HepG2 (cell line): ENCODE data around the gene FILIP1. TPM values are rescaled to one million over a fixed set of nuclear protein-coding genes. Genes with fewer than 3 reads are reported as not detected.
A peak's percentile ranks its signal among the peaks of the same experiment; 100 is the strongest.

ENCODE experiments used
- GABPB1 ChIP-seq: IDR thresholded peaks from 2 replicates; pipeline ENCODE4 v1.6.1; 2016; ENCODE audit warnings: mild to moderate bottlenecking, missing genetic modification reagents, moderate library complexity, missing compliant biosample characterization
- HNRNPLL ChIP-seq: fragments of 200-400 bp; formaldehyde crosslinking; IDR thresholded peaks from 2 replicates; pipeline ENCODE4 v1.6.1; 2017; ENCODE audit warnings: mild to moderate bottlenecking, low read depth, low read length; ENCODE audit not compliant: poor library complexity, severe bottlenecking
- PLRG1 ChIP-seq: fragments of 450-650 bp; conservative IDR thresholded peaks from 2 replicates; pipeline ENCODE4 v1.6.1; 2016
- RAD21 ChIP-seq: fragments of 450-650 bp; formaldehyde crosslinking; IDR thresholded peaks from 2 replicates; pipeline ENCODE4 v1.5.0; 2020; ENCODE audit warnings: mild to moderate bottlenecking
- SALL1 ChIP-seq: sonication (generic); formaldehyde crosslinking; IDR thresholded peaks from 2 replicates; pipeline ENCODE4 v1.8.0; 2022; ENCODE audit warnings: mild to moderate bottlenecking, missing genetic modification reagents
- STAG1 ChIP-seq: sonication (generic); formaldehyde crosslinking; IDR thresholded peaks from 2 replicates; pipeline ENCODE4 v1.4.0; 2020; ENCODE audit warnings: missing genetic modification reagents
- THAP11 ChIP-seq: IDR thresholded peaks from 2 replicates; pipeline ENCODE4 v1.6.1; 2016; ENCODE audit warnings: missing biosample characterization, missing genetic modification reagents
- TSC22D2 ChIP-seq: sonication (generic); formaldehyde crosslinking; IDR thresholded peaks from 2 replicates; pipeline ENCODE4 v1.5.1; 2020; ENCODE audit warnings: missing genetic modification reagents, mild to moderate bottlenecking, borderline replicate concordance
- ZNF326 ChIP-seq: sonication (generic); formaldehyde crosslinking; IDR thresholded peaks from 2 replicates; pipeline ENCODE4 v1.4.0; 2020; ENCODE audit warnings: missing genetic modification reagents, borderline replicate concordance
- ZNF577 ChIP-seq: sonication (generic); formaldehyde crosslinking; IDR thresholded peaks from 2 replicates; pipeline ENCODE4 v1.4.0; 2020; ENCODE audit warnings: mild to moderate bottlenecking, low read depth, missing genetic modification reagents, borderline replicate concordance
- ZNF678 ChIP-seq: sonication (generic); formaldehyde crosslinking; IDR thresholded peaks from 2 replicates; pipeline ENCODE4 v1.4.0; 2020; ENCODE audit warnings: mild to moderate bottlenecking, missing genetic modification reagents
- ZNF766 ChIP-seq: sonication (generic); formaldehyde crosslinking; IDR thresholded peaks from 2 replicates; pipeline ENCODE4 v1.5.0; 2020; ENCODE audit warnings: missing genetic modification reagents, borderline replicate concordance
- ZNF775 ChIP-seq: sonication (generic); formaldehyde crosslinking; IDR thresholded peaks from 2 replicates; pipeline ENCODE4 v1.4.0; 2020; ENCODE audit warnings: missing genetic modification reagents, mild to moderate bottlenecking, moderate library complexity, borderline replicate concordance
- ZSCAN12 ChIP-seq: sonication (generic); formaldehyde crosslinking; IDR thresholded peaks from 2 replicates; pipeline ENCODE4 v1.9.0; 2021; ENCODE audit warnings: mild to moderate bottlenecking, missing genetic modification reagents
- ZSCAN25 ChIP-seq: sonication (generic); formaldehyde crosslinking; IDR thresholded peaks from 2 replicates; pipeline ENCODE4 v1.8.0; 2022; ENCODE audit warnings: mild to moderate bottlenecking, missing genetic modification reagents
- ZSCAN30 ChIP-seq: sonication (generic); formaldehyde crosslinking; IDR thresholded peaks from 2 replicates; pipeline ENCODE4 v1.5.0; 2020; ENCODE audit warnings: mild to moderate bottlenecking, missing genetic modification reagents
- polyA plus RNA-seq, 8 experiments: library from polyadenylated mRNA; depleted of rRNA in 3 of 8; stranded (reverse) in 7 of 8; unstranded in 1 of 8; fragments of >200 nt; fragmentation: Illumina TruSeq in 4 of 8; extraction: Trizol in 4 of 8; gene quantifications; 2 replicates each; pipeline versions ENCODE4 v1.2.1 to v1.2.3, GENCODE V29; 2011 to 2016; ENCODE audit warnings: low read depth in 4 of 8, missing spikeins in 1 of 8, mixed read lengths in 1 of 8; ENCODE audit not compliant: insufficient read depth in 1 of 8
- total RNA-seq, 5 experiments: library from RNA; depleted of rRNA; stranded (reverse); fragments of >200 nt; fragmentation: Illumina TruSeq; extraction: Trizol; gene quantifications; 2 replicates each; pipeline ENCODE4 v1.2.3, GENCODE V29; 2016; ENCODE audit warnings: low read depth in 1 of 5
- TF ChIP-seq, protein P1 (sequence below): sonication (generic); formaldehyde crosslinking; IDR thresholded peaks from 2 replicates; pipeline ENCODE4 v1.5.0; 2020; ENCODE audit warnings: missing genetic modification reagents, mild to moderate bottlenecking, borderline replicate concordance
- TF ChIP-seq, protein P2 (sequence below): sonication (generic); formaldehyde crosslinking; IDR thresholded peaks from 2 replicates; pipeline ENCODE4 v1.5.0; 2020; ENCODE audit warnings: mild to moderate bottlenecking, missing genetic modification reagents
- TF ChIP-seq, protein P3 (sequence below): fragments of 450-650 bp; IDR thresholded peaks from 2 replicates; pipeline ENCODE4 v1.6.1; 2016
- TF ChIP-seq, protein P4 (sequence below): sonication (generic); formaldehyde crosslinking; IDR thresholded peaks from 2 replicates; pipeline ENCODE4 v1.4.0; 2020; ENCODE audit warnings: missing genetic modification reagents

The FILIP1 gene
- total and polyA plus RNA-seq, 2 of the 13 experiments (the other 11 are each of a cell fraction or from before 2014, with no cell fraction given), result not detected

DNA sequence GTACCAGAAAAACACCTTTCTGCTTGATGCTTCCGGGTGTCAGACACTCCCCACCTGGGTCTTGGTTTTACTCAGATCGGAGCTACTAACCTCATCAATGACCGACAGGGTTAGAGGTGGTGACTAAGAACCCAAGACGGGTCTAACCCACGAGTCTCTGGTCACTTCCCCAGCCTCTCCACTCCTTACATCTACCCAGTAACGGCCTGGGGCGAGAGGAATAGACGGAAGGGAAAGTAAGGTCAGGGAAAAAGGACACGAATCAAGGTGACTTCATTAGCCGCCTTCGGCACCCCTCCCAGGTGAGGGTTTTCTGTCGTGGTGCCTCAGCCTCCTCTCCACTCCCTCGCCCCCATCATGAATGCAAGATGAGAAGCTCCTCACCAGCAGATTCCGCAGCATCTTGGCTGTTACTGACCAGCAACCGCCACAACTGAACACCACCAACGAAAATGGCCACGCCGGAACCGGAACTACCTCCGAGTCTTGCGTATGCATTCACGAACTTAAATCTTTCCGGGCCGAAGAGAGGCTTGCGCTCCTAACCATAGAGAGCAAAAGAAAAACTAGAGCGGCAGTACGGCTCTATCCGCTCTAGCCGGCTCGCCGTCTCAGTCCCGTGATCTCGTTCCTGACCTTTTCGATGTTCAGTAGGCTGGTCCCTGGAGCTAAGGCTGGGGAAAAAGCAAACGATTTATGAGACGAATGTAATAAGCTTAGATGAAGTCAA lies 250.1 kb downstream of the FILIP1 start, which contains the start of gene COX7A2 (continued):
- no peak for TF ChIP-seq PLRG1
- 0 out of 2 replicates have a peak, but pooled peaks have one; percentile 68 for TF ChIP-seq ZSCAN30 (CRISPR knock-in tag)
- TF ChIP-seq THAP11 (CRISPR knock-in tag), result peak; percentile 94
- TF ChIP-seq ZSCAN25 (CRISPR knock-in tag), result no peak; the same call in 1 of the 2 replicates
- TF ChIP-seq ZNF326 (CRISPR knock-in tag), result no peak
- 0 out of 2 replicates have a peak, but pooled peaks have one; percentile 40 for TF ChIP-seq ZNF678 (CRISPR knock-in tag)
- TF ChIP-seq, protein P1, sequence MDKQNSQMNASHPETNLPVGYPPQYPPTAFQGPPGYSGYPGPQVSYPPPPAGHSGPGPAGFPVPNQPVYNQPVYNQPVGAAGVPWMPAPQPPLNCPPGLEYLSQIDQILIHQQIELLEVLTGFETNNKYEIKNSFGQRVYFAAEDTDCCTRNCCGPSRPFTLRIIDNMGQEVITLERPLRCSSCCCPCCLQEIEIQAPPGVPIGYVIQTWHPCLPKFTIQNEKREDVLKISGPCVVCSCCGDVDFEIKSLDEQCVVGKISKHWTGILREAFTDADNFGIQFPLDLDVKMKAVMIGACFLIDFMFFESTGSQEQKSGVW (CRISPR knock-in tag), result no peak
- no peak for TF ChIP-seq ZSCAN12 (CRISPR knock-in tag)
- no peak for TF ChIP-seq ZNF766 (CRISPR knock-in tag)
- 0 out of 2 replicates have a peak, but pooled peaks have one; percentile 1 for TF ChIP-seq STAG1 (CRISPR knock-in tag)
- TF ChIP-seq ZNF577 (CRISPR knock-in tag), result no peak
- TF ChIP-seq HNRNPLL, result peak; percentile 22
- TF ChIP-seq ZNF775 (CRISPR knock-in tag), result no peak
- TF ChIP-seq, protein P2, sequence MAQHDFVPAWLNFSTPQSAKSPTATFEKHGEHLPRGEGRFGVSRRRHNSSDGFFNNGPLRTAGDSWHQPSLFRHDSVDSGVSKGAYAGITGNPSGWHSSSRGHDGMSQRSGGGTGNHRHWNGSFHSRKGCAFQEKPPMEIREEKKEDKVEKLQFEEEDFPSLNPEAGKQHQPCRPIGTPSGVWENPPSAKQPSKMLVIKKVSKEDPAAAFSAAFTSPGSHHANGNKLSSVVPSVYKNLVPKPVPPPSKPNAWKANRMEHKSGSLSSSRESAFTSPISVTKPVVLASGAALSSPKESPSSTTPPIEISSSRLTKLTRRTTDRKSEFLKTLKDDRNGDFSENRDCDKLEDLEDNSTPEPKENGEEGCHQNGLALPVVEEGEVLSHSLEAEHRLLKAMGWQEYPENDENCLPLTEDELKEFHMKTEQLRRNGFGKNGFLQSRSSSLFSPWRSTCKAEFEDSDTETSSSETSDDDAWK, result no peak
- TF ChIP-seq GABPB1 (CRISPR knock-in tag), result peak; percentile 96
- TF ChIP-seq, protein P3, sequence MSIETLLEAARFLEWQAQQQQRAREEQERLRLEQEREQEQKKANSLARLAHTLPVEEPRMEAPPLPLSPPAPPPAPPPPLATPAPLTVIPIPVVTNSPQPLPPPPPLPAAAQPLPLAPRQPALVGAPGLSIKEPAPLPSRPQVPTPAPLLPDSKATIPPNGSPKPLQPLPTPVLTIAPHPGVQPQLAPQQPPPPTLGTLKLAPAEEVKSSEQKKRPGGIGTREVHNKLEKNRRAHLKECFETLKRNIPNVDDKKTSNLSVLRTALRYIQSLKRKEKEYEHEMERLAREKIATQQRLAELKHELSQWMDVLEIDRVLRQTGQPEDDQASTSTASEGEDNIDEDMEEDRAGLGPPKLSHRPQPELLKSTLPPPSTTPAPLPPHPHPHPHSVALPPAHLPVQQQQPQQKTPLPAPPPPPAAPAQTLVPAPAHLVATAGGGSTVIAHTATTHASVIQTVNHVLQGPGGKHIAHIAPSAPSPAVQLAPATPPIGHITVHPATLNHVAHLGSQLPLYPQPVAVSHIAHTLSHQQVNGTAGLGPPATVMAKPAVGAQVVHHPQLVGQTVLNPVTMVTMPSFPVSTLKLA, result no peak
- no peak; the same call in 1 of the 2 replicates for TF ChIP-seq TSC22D2
- peak; percentile 84; the same call in 1 of the 2 replicates for TF ChIP-seq SALL1 (CRISPR knock-in tag)
- no peak for TF ChIP-seq RAD21 (CRISPR knock-in tag)
- TF ChIP-seq, protein P4, sequence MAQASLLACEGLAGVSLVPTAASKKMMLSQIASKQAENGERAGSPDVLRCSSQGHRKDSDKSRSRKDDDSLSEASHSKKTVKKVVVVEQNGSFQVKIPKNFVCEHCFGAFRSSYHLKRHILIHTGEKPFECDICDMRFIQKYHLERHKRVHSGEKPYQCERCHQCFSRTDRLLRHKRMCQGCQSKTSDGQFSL (CRISPR knock-in tag), result 0 out of 2 replicates have a peak, but pooled peaks have one; percentile 18
